H1 (cell line): ENCODE data around the gene TPP2. TPM values are rescaled to one million over a fixed set of nuclear protein-coding genes. Genes with fewer than 3 reads are reported as not detected.

ENCODE experiments used
- CTCF ChIA-PET: fragments of 300-600 bp; sonication (Branson Sonifier 250); formaldehyde crosslinking; loops from one replicate; lab custom pipeline; 2021; ENCODE audit not compliant: partially characterized antibody; lab: Charles Lee
- POLR2A ChIA-PET: fragments of 300-600 bp; sonication (Branson Sonifier 250); formaldehyde crosslinking; loops from one replicate; lab custom pipeline; 2021; ENCODE audit warnings: inconsistent platforms; ENCODE audit not compliant: partially characterized antibody; lab: Charles Lee
- DNase-seq, 2 experiments: peaks; one replicate each; pipeline versions ENCODE4 v3.0.0 to v3.0.0-alpha.2; 2010 to 2022; ENCODE audit warnings: low spot score in 2 of 2, low read depth in 1 of 2, mixed read lengths in 1 of 2
- FAIRE-seq: peaks from 2 replicates; lab custom pipeline; 2011; peaks lifted over from hg19 to GRCh38; lab: Jason Lieb, UNC
- H2AFZ ChIP-seq: 2 replicates; pipeline ENCODE4 v1.8.1; 2012; ENCODE audit warnings: low read length, inconsistent platforms
- H2AK5ac ChIP-seq: 2 replicates; pipeline ENCODE4 v1.6.1; 2013; ENCODE audit warnings: low read depth, low read length
- H2BK120ac ChIP-seq: replicated peaks from 2 replicates; pipeline ENCODE3; 2013; ENCODE audit warnings: low read depth, low read length, inconsistent platforms
- H2BK12ac ChIP-seq: 2 replicates; pipeline ENCODE4 v1.6.1; 2013; ENCODE audit warnings: low read depth, low read length
- H2BK15ac ChIP-seq: 2 replicates; pipeline ENCODE4 v1.6.1; 2013; ENCODE audit warnings: low read length
- H2BK20ac ChIP-seq: 2 replicates; pipeline ENCODE4 v1.6.1; 2013; ENCODE audit warnings: low read length
- H2BK5ac ChIP-seq: 2 replicates; pipeline ENCODE4 v1.6.1; 2013; ENCODE audit warnings: low read depth, low read length
- H3K14ac ChIP-seq: 2 replicates; pipeline ENCODE4 v1.6.1; 2013; ENCODE audit warnings: inconsistent platforms; ENCODE audit not compliant: insufficient read length
- H3K18ac ChIP-seq: 2 replicates; pipeline ENCODE4 v1.6.1; 2013; ENCODE audit warnings: low read length; ENCODE audit errors: extremely low read depth
- H3K23ac ChIP-seq: 2 replicates; pipeline ENCODE4 v1.6.1; 2013; ENCODE audit warnings: inconsistent platforms; ENCODE audit not compliant: insufficient read length
- H3K23me2 ChIP-seq: 2 replicates; pipeline ENCODE4 v1.6.1; 2013; ENCODE audit warnings: low read depth, low read length
- H3K27ac ChIP-seq: 2 replicates; pipeline ENCODE4 v1.6.1; 2011; ENCODE audit warnings: low read depth, low read length, inconsistent platforms
- H3K27me3 ChIP-seq, 4 experiments: replicated peaks in 1 of 4; 1 replicate in 1 of 4; 2 replicates in 3 of 4; pipeline versions ENCODE4 v1.6.1 to v1.8.1; 2011 to 2013; ENCODE audit warnings: low read length in 3 of 4, mild to moderate bottlenecking in 3 of 4, inconsistent platforms in 2 of 4, mixed read lengths in 2 of 4, moderate library complexity in 1 of 4; ENCODE audit not compliant: control insufficient read depth in 3 of 4, insufficient read depth in 3 of 4; ENCODE audit errors: extremely low read depth in 1 of 4
- H3K36me3 ChIP-seq, 4 experiments: 2 replicates each; pipeline versions ENCODE4 v1.6.1 to v1.8.1; 2011 to 2013; ENCODE audit warnings: mild to moderate bottlenecking in 4 of 4, low read length in 3 of 4, moderate library complexity in 2 of 4, control low read depth in 1 of 4, inconsistent platforms in 1 of 4; ENCODE audit not compliant: insufficient read depth in 4 of 4, control insufficient read depth in 2 of 4
- H3K4ac ChIP-seq: replicated peaks from 2 replicates; pipeline ENCODE3; 2013; ENCODE audit warnings: low read length, low read depth, mixed read lengths, inconsistent platforms; ENCODE audit not compliant: insufficient read length
- H3K4me1 ChIP-seq, 4 experiments: replicated peaks in 1 of 4; 1 replicate in 1 of 4; 2 replicates in 3 of 4; pipeline versions ENCODE4 v1.6.1 to v1.8.1; 2011 to 2013; ENCODE audit warnings: low read length in 3 of 4, inconsistent platforms in 2 of 4, mixed read lengths in 1 of 4; ENCODE audit not compliant: insufficient read depth in 4 of 4, control insufficient read depth in 3 of 4
- H3K4me2 ChIP-seq, 2 experiments: 2 replicates each; pipeline versions ENCODE4 v1.6.1 to v1.8.1; 2011 to 2013; ENCODE audit warnings: low read depth in 2 of 2, low read length in 2 of 2, control low read depth in 1 of 2, inconsistent platforms in 1 of 2, mild to moderate bottlenecking in 1 of 2; ENCODE audit not compliant: insufficient read depth in 1 of 2
- H3K4me3 ChIP-seq, 4 experiments: fragments of 200-600, 300-600 bp in 1 of 4; sonication (generic), shearing (Covaris generic), sonication (Bioruptor Twin) in 1 of 4; 2 replicates each; pipeline versions ENCODE4 v1.5.1 to v1.8.1; 2011 to 2016; ENCODE audit warnings: low read length in 4 of 4, low read depth in 3 of 4, control low read depth in 2 of 4, inconsistent platforms in 2 of 4, mild to moderate bottlenecking in 2 of 4, mixed read lengths in 1 of 4, moderate library complexity in 1 of 4; ENCODE audit not compliant: insufficient read depth in 2 of 4; ENCODE audit errors: extremely low read depth in 1 of 4
- H3K56ac ChIP-seq: replicated peaks from 2 replicates; pipeline ENCODE3; 2013; ENCODE audit warnings: low read depth, mild to moderate bottlenecking, mixed read lengths, low read length, inconsistent platforms; ENCODE audit not compliant: insufficient read length
- H3K79me1 ChIP-seq: 2 replicates; pipeline ENCODE4 v1.6.1; 2013; ENCODE audit warnings: low read depth, low read length, control low read depth
- H3K79me2 ChIP-seq, 2 experiments: 2 replicates each; pipeline versions ENCODE4 v1.6.1 to v1.8.1; 2012 to 2013; ENCODE audit warnings: low read length in 2 of 2, mild to moderate bottlenecking in 2 of 2, inconsistent platforms in 1 of 2; ENCODE audit not compliant: insufficient read depth in 2 of 2, control insufficient read depth in 1 of 2
- H3K9ac ChIP-seq, 4 experiments: replicated peaks in 1 of 4; 1 replicate in 1 of 4; 2 replicates in 3 of 4; pipeline versions ENCODE4 v1.6.1 to v1.8.1; 2011 to 2013; ENCODE audit warnings: low read depth in 3 of 4, low read length in 3 of 4, control low read depth in 2 of 4, mild to moderate bottlenecking in 2 of 4, moderate library complexity in 2 of 4, inconsistent platforms in 1 of 4; ENCODE audit errors: extremely low read depth in 1 of 4
- H3K9me3 ChIP-seq, 2 experiments: 2 replicates each; pipeline versions ENCODE4 v1.6.1 to v1.8.1; 2012 to 2013; ENCODE audit warnings: mild to moderate bottlenecking in 2 of 2, moderate library complexity in 2 of 2, control low read depth in 1 of 2, inconsistent platforms in 1 of 2, low read depth in 1 of 2, low read length in 1 of 2, mixed read lengths in 1 of 2; ENCODE audit not compliant: insufficient read depth in 2 of 2
- H4K20me1 ChIP-seq, 2 experiments: replicated peaks in 1 of 2; 2 replicates each; pipeline versions ENCODE3 to v1.8.1; 2011 to 2013; ENCODE audit warnings: inconsistent platforms in 2 of 2, low read length in 2 of 2, mild to moderate bottlenecking in 1 of 2; ENCODE audit not compliant: insufficient read depth in 2 of 2, control insufficient read depth in 1 of 2
- H4K5ac ChIP-seq: 2 replicates; pipeline ENCODE4 v1.6.1; 2013; ENCODE audit warnings: low read length, low read depth, mixed read lengths, inconsistent platforms; ENCODE audit not compliant: insufficient read length
- H4K8ac ChIP-seq: 2 replicates; pipeline ENCODE4 v1.8.0; 2013; ENCODE audit warnings: mild to moderate bottlenecking, moderate library complexity, low read length, inconsistent platforms; ENCODE audit not compliant: insufficient read depth; ENCODE audit errors: extremely low read depth
- H4K91ac ChIP-seq: replicated peaks from 2 replicates; pipeline ENCODE3; 2013; ENCODE audit warnings: low read length, mixed read lengths, inconsistent platforms; ENCODE audit not compliant: insufficient read length
- BRCA1 ChIP-seq: IDR thresholded peaks from 2 replicates; pipeline ENCODE4 v1.6.1; 2012; ENCODE audit warnings: low read depth, low read length, improper control_type of control experiment
- CBX8 ChIP-seq: fragments of 300-800, 300-1000 bp; sonication (generic); IDR thresholded peaks from 2 replicates; pipeline ENCODE4 v1.7.1; 2016; ENCODE audit warnings: low read depth, low read length, borderline replicate concordance
- MAFK ChIP-seq: IDR thresholded peaks from 2 replicates; pipeline ENCODE4 v1.6.1; 2012; ENCODE audit warnings: low read depth, mild to moderate bottlenecking, improper control_type of control experiment, low read length
- SAP30 ChIP-seq: fragments of 300-600 bp; sonication (generic); IDR thresholded peaks from 2 replicates; pipeline ENCODE4 v1.7.1; 2012; ENCODE audit warnings: low read length, moderate library complexity, mild to moderate bottlenecking, inconsistent platforms; ENCODE audit not compliant: insufficient read depth, insufficient replicate concordance
- SP4 ChIP-seq: IDR thresholded peaks from 2 replicates; pipeline ENCODE4 v1.6.1; 2012; ENCODE audit warnings: low read length, inconsistent platforms
- SUZ12 ChIP-seq: fragments of 200-600 bp; sonication (generic); IDR thresholded peaks from 2 replicates; pipeline ENCODE4 v1.6.1; 2012; ENCODE audit warnings: mild to moderate bottlenecking, inconsistent platforms, low read length, moderate library complexity, mixed read lengths
- WGBS, 2 experiments: shearing (Covaris generic) in 1 of 2; methylation state at CpG; one replicate each; pipeline versions ENCODE4 v1.1.6 to v1.1.7; 2013 to 2015; ENCODE audit warnings: low lambda C conversion rate in 2 of 2, mixed read lengths in 2 of 2, inconsistent platforms in 1 of 2, low coverage in 1 of 2, missing lambda C conversion rate in 1 of 2; ENCODE audit not compliant: insufficient replicate concordance in 2 of 2, insufficient coverage in 1 of 2, insufficient read length in 1 of 2; ENCODE audit errors: extremely low coverage in 1 of 2, missing lambda C conversion rate in 1 of 2; 5-methylcytosine and 5-hydroxymethylcytosine counted together
- polyA plus RNA-seq, 7 experiments: library from polyadenylated mRNA; depleted of rRNA in 3 of 7; stranded (reverse) in 5 of 7; unstranded in 2 of 7; fragments of >200 nt in 5 of 7; fragments of 200-250 nt in 2 of 7; gene quantifications; 1 replicate in 5 of 7; 2 replicates in 1 of 7; 4 replicates in 1 of 7; pipeline versions ENCODE4 v1.2.1 to v1.2.3, GENCODE V29; 2011 to 2013; ENCODE audit warnings: missing spikeins in 2 of 7, mixed read lengths in 2 of 7
- total RNA-seq: library from RNA; stranded (reverse); fragmentation: NEBNext Ultra II Directional; extraction: Animal tissue kit (Norgen Biotek cat#: 25700); gene quantifications from 2 replicates; pipeline ENCODE4 v1.2.1, GENCODE V29; 2021
- TF ChIP-seq, protein P1 (sequence below): IDR thresholded peaks from 2 replicates; pipeline ENCODE4 v1.6.1; 2011; ENCODE audit warnings: low read length, improper control_type of control experiment

The TPP2 gene
- total and polyA plus RNA-seq, 2 of the 8 experiments (the other 6 are each of a cell fraction or from before 2014, with no cell fraction given): 15.9 to 85.7 TPM

DNA sequence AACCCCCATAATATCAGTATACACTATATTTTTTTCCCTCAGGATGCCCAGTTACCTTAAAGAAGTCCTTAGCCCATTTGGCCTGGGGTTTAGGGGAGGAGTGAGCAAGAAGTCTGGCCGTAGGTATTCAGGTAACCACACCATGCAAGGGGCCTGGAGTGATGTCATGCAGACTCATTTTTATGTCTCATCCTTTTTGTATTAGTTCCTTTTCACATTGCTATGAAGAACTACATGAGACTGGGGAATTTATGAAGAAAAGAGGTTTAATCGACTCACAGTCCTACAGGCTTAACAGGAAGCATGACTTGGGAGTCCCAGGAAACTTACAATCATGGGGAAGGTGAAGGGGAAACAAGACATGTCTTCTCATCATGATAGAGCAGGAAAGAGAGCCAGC, 12.2 kb downstream of the TPP2 start:
- H2AK5ac ChIP-seq: no peak overlapping the region
- no peak for DNase-seq
- H2BK120ac ChIP-seq: no peak overlapping the region
- H3K56ac ChIP-seq: no peak overlapping the region
- no peak overlapping the region for H3K4me3 ChIP-seq
- no peak overlapping the region for H2BK5ac ChIP-seq
- POLR2A ChIA-PET: no interaction called here
- 70% methylated on average over 2 of the region's 2 CpGs; no CpG with 5 or more reads in 1 of the 2 experiments for WGBS, 2 experiments
- FAIRE-seq: no peak
- H3K14ac ChIP-seq: no peak overlapping the region
- no peak overlapping the region for H3K4me2 ChIP-seq
- H3K4me1 ChIP-seq: no peaks in the 10 kb centered on the region
- peaks cover 4% of the 10 kb centered on the region in 2 experiments for H4K20me1 ChIP-seq
- no peaks in the 10 kb centered on the region for H3K9me3 ChIP-seq
- no peak overlapping the region for H2BK12ac ChIP-seq
- H2BK20ac ChIP-seq: no peak overlapping the region
- no peak overlapping the region for H3K27ac ChIP-seq
- no peak overlapping the region for H3K9ac ChIP-seq
- CTCF ChIA-PET: no interaction called here
- no peak overlapping the region for H3K18ac ChIP-seq
- H4K5ac ChIP-seq: no peak overlapping the region
- peaks cover 9 to 62% (median 30%) of the 10 kb centered on the region in 4 experiments; a peak in 7 of 8 replicates for H3K36me3 ChIP-seq
- no peak overlapping the region for H2AFZ ChIP-seq
- H2BK15ac ChIP-seq: no peak overlapping the region
- peaks cover 0 to 79% of the 10 kb centered on the region in 2 experiments; a peak in 2 of 4 replicates for H3K79me2 ChIP-seq
- H3K23ac ChIP-seq: no peak overlapping the region
- no peaks in the 10 kb centered on the region for H3K27me3 ChIP-seq
- no peak overlapping the region for H4K91ac ChIP-seq
- H3K23me2 ChIP-seq: no peaks in the 10 kb centered on the region; the same call in 1 of the 2 replicates
- peaks cover 4% of the 10 kb centered on the region; the same call in 1 of the 2 replicates for H3K79me1 ChIP-seq
- no peak overlapping the region for H3K4ac ChIP-seq
- H4K8ac ChIP-seq: no peak overlapping the region
- TF ChIP-seq MAFK (no peak), BRCA1 (no peak), SP4 (no peak), CBX8 (no peak), SUZ12 (no peak), SAP30 (no peak)
- TF ChIP-seq, protein P1, sequence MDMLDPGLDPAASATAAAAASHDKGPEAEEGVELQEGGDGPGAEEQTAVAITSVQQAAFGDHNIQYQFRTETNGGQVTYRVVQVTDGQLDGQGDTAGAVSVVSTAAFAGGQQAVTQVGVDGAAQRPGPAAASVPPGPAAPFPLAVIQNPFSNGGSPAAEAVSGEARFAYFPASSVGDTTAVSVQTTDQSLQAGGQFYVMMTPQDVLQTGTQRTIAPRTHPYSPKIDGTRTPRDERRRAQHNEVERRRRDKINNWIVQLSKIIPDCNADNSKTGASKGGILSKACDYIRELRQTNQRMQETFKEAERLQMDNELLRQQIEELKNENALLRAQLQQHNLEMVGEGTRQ: no peak
